Neuronal stem cell (in vitro differentiated cells): ENCODE data around the gene BRD3.
A peak's percentile ranks its signal among the peaks of the same experiment; 100 is the strongest.

ENCODE experiments used
- DNase-seq: peaks from one replicate; pipeline ENCODE4 v3.0.0-alpha.2; 2013; ENCODE audit warnings: low spot score
- H2AFZ ChIP-seq: one replicate; pipeline ENCODE4 v1.6.1; 2013; ENCODE audit warnings: mild to moderate bottlenecking, low read length, inconsistent platforms
- H2AK5ac ChIP-seq: 2 replicates; pipeline ENCODE4 v1.6.1; 2013; ENCODE audit warnings: low read depth, mild to moderate bottlenecking, inconsistent platforms, low read length, moderate library complexity, mixed read lengths
- H2BK120ac ChIP-seq: 2 replicates; pipeline ENCODE4 v1.6.1; 2013; ENCODE audit warnings: low read depth, mild to moderate bottlenecking, inconsistent platforms, low read length, moderate library complexity, mixed read lengths
- H2BK12ac ChIP-seq: one replicate; pipeline ENCODE4 v1.6.1; 2013; ENCODE audit warnings: low read length, inconsistent platforms
- H2BK15ac ChIP-seq: 2 replicates; pipeline ENCODE4 v1.6.1; 2013; ENCODE audit warnings: mild to moderate bottlenecking, low read length, inconsistent platforms, mixed read lengths
- H2BK5ac ChIP-seq: one replicate; pipeline ENCODE4 v1.6.1; 2013; ENCODE audit warnings: inconsistent platforms, mild to moderate bottlenecking, low read length, moderate library complexity
- H3K14ac ChIP-seq: one replicate; pipeline ENCODE4 v1.6.1; 2013; ENCODE audit warnings: low read length, inconsistent platforms
- H3K18ac ChIP-seq: 2 replicates; pipeline ENCODE4 v1.6.1; 2013; ENCODE audit warnings: low read length, inconsistent platforms
- H3K23ac ChIP-seq: 2 replicates; pipeline ENCODE4 v1.6.1; 2013; ENCODE audit warnings: low read depth, mild to moderate bottlenecking, mixed read lengths, low read length, inconsistent platforms; ENCODE audit not compliant: poor library complexity
- H3K27ac ChIP-seq: replicated peaks from 3 replicates; pipeline ENCODE4 v1.5.1; 2013; ENCODE audit warnings: low read length, inconsistent platforms
- H3K27me3 ChIP-seq, 3 experiments: 2 replicates each; pipeline ENCODE4 v1.6.1; 2013; ENCODE audit warnings: low read length in 3 of 3, mild to moderate bottlenecking in 2 of 3, inconsistent platforms in 1 of 3, low read depth in 1 of 3, mixed read lengths in 1 of 3, moderate library complexity in 1 of 3; ENCODE audit not compliant: control insufficient read depth in 3 of 3, insufficient read depth in 3 of 3
- H3K36me3 ChIP-seq, 2 donors: replicated peaks in 1 of 2; 2 replicates each; pipeline ENCODE4 v1.6.1; 2013; ENCODE audit warnings: low read length in 2 of 2; ENCODE audit not compliant: control insufficient read depth in 2 of 2, insufficient read depth in 2 of 2
- H3K4ac ChIP-seq: 2 replicates; pipeline ENCODE4 v1.6.1; 2013; ENCODE audit warnings: inconsistent platforms, mild to moderate bottlenecking, low read length, moderate library complexity
- H3K4me1 ChIP-seq, 2 donors: 1 replicate in 1 of 2; 2 replicates in 1 of 2; pipeline ENCODE4 v1.6.1; 2013; ENCODE audit warnings: low read length in 2 of 2, low read depth in 1 of 2; ENCODE audit not compliant: control insufficient read depth in 2 of 2, insufficient read depth in 1 of 2
- H3K4me2 ChIP-seq: one replicate; pipeline ENCODE4 v1.6.1; 2013; ENCODE audit warnings: mild to moderate bottlenecking, low read length, inconsistent platforms; ENCODE audit not compliant: insufficient read depth, poor library complexity, severe bottlenecking
- H3K4me3 ChIP-seq, 2 donors: 2 replicates each; pipeline ENCODE4 v1.5.1; 2013; ENCODE audit warnings: low read length in 2 of 2, mild to moderate bottlenecking in 2 of 2, inconsistent platforms in 1 of 2, moderate library complexity in 1 of 2
- H3K79me1 ChIP-seq: one replicate; pipeline ENCODE4 v1.6.1; 2013; ENCODE audit warnings: low read depth, mild to moderate bottlenecking, inconsistent platforms, low read length, moderate library complexity
- H3K9ac ChIP-seq: one replicate; pipeline ENCODE4 v1.6.1; 2013; ENCODE audit warnings: mild to moderate bottlenecking, low read depth, low read length, inconsistent platforms; ENCODE audit not compliant: poor library complexity
- H3K9me3 ChIP-seq, 2 donors: replicated peaks in 1 of 2; 2 replicates each; pipeline versions ENCODE3 to v1.6.1; 2013; ENCODE audit warnings: low read length in 2 of 2, mild to moderate bottlenecking in 2 of 2, inconsistent platforms in 1 of 2, low read depth in 1 of 2, mixed read lengths in 1 of 2, moderate library complexity in 1 of 2; ENCODE audit not compliant: control insufficient read depth in 2 of 2, insufficient read depth in 1 of 2
- H4K8ac ChIP-seq: one replicate; pipeline ENCODE4 v1.6.1; 2013; ENCODE audit warnings: low read depth, mild to moderate bottlenecking, inconsistent platforms, low read length, moderate library complexity
- H4K91ac ChIP-seq: one replicate; pipeline ENCODE4 v1.6.1; 2013; ENCODE audit warnings: low read length, low read depth, mild to moderate bottlenecking, inconsistent platforms; ENCODE audit not compliant: poor library complexity
- WGBS, 2 donors: extraction: QIAGEN DNeasy Blood & Tissue Kit; methylation state at CpG; one replicate each; pipeline ENCODE4 v1.1.7; 2013; ENCODE audit warnings: missing lambda C conversion rate in 2 of 2, mixed read lengths in 1 of 2; ENCODE audit not compliant: insufficient read length in 2 of 2, insufficient replicate concordance in 1 of 2; ENCODE audit errors: extremely low coverage in 2 of 2; 5-methylcytosine and 5-hydroxymethylcytosine counted together

BRD3 gene

GRCh38 chr9:134035041-134036039 is 32.5 kb downstream of the BRD3 start:
- peak overlapping the region; percentile 84 for H3K14ac ChIP-seq
- H3K4me1 ChIP-seq = no peaks in the 10 kb centered on the region
- H3K36me3 ChIP-seq = peaks cover 62 to 99% of the 10 kb centered on the region in 2 donors
- no peak overlapping the region for H3K18ac ChIP-seq
- peak overlapping the region; percentile 52 for H3K23ac ChIP-seq
- no peak overlapping the region for H3K27ac ChIP-seq
- no CpG with 5 or more reads among the region's 28 CpGs for WGBS, 2 donors
- H4K91ac ChIP-seq = no peak overlapping the region
- H3K4me2 ChIP-seq = no peak overlapping the region
- no peak overlapping the region for H2AFZ ChIP-seq
- H4K8ac ChIP-seq = peak overlapping the region; percentile 32
- H2BK5ac ChIP-seq = peak overlapping the region; percentile 35
- no peaks in the 10 kb centered on the region for H3K9me3 ChIP-seq
- no peak overlapping the region for H2BK15ac ChIP-seq
- no peak overlapping the region for H3K4me3 ChIP-seq
- no peak overlapping the region for H2BK120ac ChIP-seq
- DNase-seq = no peak
- H2BK12ac ChIP-seq = no peak overlapping the region
- no peaks in the 10 kb centered on the region for H3K27me3 ChIP-seq
- H2AK5ac ChIP-seq = no peak overlapping the region
- H3K9ac ChIP-seq = peak overlapping the region; percentile 38
- no peak overlapping the region for H3K4ac ChIP-seq
- peaks cover 9% of the 10 kb centered on the region for H3K79me1 ChIP-seq

GRCh38 chr9:134034215-134035040 is 33.4 kb downstream of the BRD3 start:
- WGBS, 2 donors = no CpG with 5 or more reads among the region's 19 CpGs
- no peak overlapping the region for H3K18ac ChIP-seq
- no peak overlapping the region for H4K91ac ChIP-seq
- H2BK120ac ChIP-seq = no peak overlapping the region
- no peaks in the 10 kb centered on the region for H3K9me3 ChIP-seq
- no peak overlapping the region for H2BK5ac ChIP-seq
- no peaks in the 10 kb centered on the region for H3K27me3 ChIP-seq
- H3K4me1 ChIP-seq = no peaks in the 10 kb centered on the region
- peak overlapping the region; percentile 38 for H3K9ac ChIP-seq
- H3K4me2 ChIP-seq = no peak overlapping the region
- no peak overlapping the region for H2BK12ac ChIP-seq
- H2AFZ ChIP-seq = no peak overlapping the region
- peaks cover 54 to 99% of the 10 kb centered on the region in 2 donors for H3K36me3 ChIP-seq
- H3K4me3 ChIP-seq = no peak overlapping the region
- H2BK15ac ChIP-seq = no peak overlapping the region
- no peak overlapping the region for H3K27ac ChIP-seq
- no peak overlapping the region for H3K4ac ChIP-seq
- DNase-seq = no peak
- H3K23ac ChIP-seq = peak overlapping the region; percentile 52
- H4K8ac ChIP-seq = no peak overlapping the region
- peaks cover 5% of the 10 kb centered on the region for H3K79me1 ChIP-seq
- H2AK5ac ChIP-seq = no peak overlapping the region
- no peak overlapping the region for H3K14ac ChIP-seq

GRCh38 chr9:134033516-134034214 is 34.2 kb downstream of the BRD3 start:
- peaks cover 50 to 99% of the 10 kb centered on the region in 2 donors for H3K36me3 ChIP-seq

More at GRCh38 chr9:134033516-134034214, 34.2 kb downstream of the BRD3 start:
- Histone ChIP-seq H4K8ac (no peak overlapping the region), H2AK5ac (no peak overlapping the region), H3K23ac (no peak overlapping the region), H3K4me3 (no peak overlapping the region), H3K18ac (no peak overlapping the region), H3K4ac (no peak overlapping the region), H3K4me2 (no peak overlapping the region), H3K14ac (no peak overlapping the region), H2BK5ac (no peak overlapping the region), H3K9me3 (no peaks in the 10 kb centered on the region), H4K91ac (no peak overlapping the region), H2BK15ac (no peak overlapping the region), H2AFZ (no peak overlapping the region), H2BK12ac (no peak overlapping the region), H2BK120ac (no peak overlapping the region), H3K27me3 (no peaks in the 10 kb centered on the region), H3K79me1 (peaks cover 5% of the 10 kb centered on the region), H3K4me1 (no peaks in the 10 kb centered on the region), H3K27ac (no peak overlapping the region), H3K9ac (no peak overlapping the region)
- no CpG with 5 or more reads among the region's 26 CpGs for WGBS, 2 donors
- DNase-seq = no peak
